Left forelimb (tissue), 1 donor: ENCODE results near the gene CACNA1D.

Experiments used
- DNase-seq: peaks from one replicate; pipeline ENCODE4 v3.0.0-alpha.2; 2018; ENCODE audit warnings: low spot score

Gene CACNA1D

GRCh38 chr3:53845103-53845880 lies 350.9 kb downstream of the CACNA1D start:
- DNase-seq, result peak; percentile 74

GRCh38 chr3:53845881-53846133 lies 351.4 kb downstream of the CACNA1D start:
- DNase-seq, result peak; percentile 77

GRCh38 chr3:53846134-53846850 lies 351.9 kb downstream of the CACNA1D start, which contains the start of the genes CHDH and IL17RB:
TSS of gene CHDH (minus strand) at chr3:53846419. CDS start at chr3:53824008, 22,411 bp downstream.
TSS of gene IL17RB (plus strand) at chr3:53846568. CDS start at chr3:53846589, 21 bp downstream.
- DNase-seq, result no peak

GRCh38 chr3:53846851-53847155 lies 352.4 kb downstream of the CACNA1D start:
- no peak for DNase-seq

GRCh38 chr3:53849916-53850315 lies 355.5 kb downstream of the CACNA1D start:
- no peak for DNase-seq

- DNase-seq, result no peak
Observed at GRCh38 chr3:53850895-53851294, 356.5 kb downstream of the CACNA1D start.

- no peak for DNase-seq
Observed at GRCh38 chr3:53856964-53857363, 362.6 kb downstream of the CACNA1D start.

GRCh38 chr3:53858096-53858741 lies 363.8 kb downstream of the CACNA1D start:
- no peak for DNase-seq

GRCh38 chr3:53859178-53859577 lies 364.8 kb downstream of the CACNA1D start:
- no peak for DNase-seq

GRCh38 chr3:53860196-53860595 lies 365.8 kb downstream of the CACNA1D start:
- DNase-seq, result no peak

GRCh38 chr3:53862241-53862640 lies 367.8 kb downstream of the CACNA1D start:
- DNase-seq, result no peak

- DNase-seq, result no peak
Observed at GRCh38 chr3:53863145-53863544, 368.7 kb downstream of the CACNA1D start.
